NCI-H345 treated with DMSO at 0.1 percent for 48 hours (cell line): Measurements from ENCODE around the gene XCL1.
"Not testable (repeated sequence)": the region's sequence is repeated elsewhere in the genome, so short reads cannot be mapped to it uniquely, and the experiment has no call there.

Experiments used
- DNase-seq: peaks from one replicate; lab custom pipeline; 2025; ENCODE audit not compliant: unreplicated experiment; lab: John Stamatoyannopoulos, UW

XCL1 gene

DNA sequence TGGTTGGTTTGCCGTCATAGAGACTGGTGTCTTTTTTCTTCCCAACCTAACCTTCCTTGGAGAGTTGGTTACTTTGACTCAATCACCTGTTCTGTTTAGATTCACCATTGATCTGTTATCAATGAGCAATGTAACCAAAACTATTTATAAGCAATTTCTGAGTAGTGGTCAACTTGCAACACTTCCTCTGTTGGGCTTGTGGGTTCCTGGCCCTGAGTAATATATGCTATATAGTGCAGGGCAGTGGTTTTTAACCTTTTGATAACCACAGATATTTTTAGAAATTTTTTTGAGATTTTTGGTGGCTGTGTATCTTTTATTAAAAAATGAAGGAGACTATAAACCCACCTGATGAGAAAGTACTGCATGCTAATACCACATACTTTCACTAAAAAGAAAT lies 9.4 kb upstream of the XCL1 start:
- no peak for DNase-seq

- no peak for DNase-seq
Measured at GRCh38 chr1:168567568-168567967, 8.8 kb upstream of the XCL1 start.

DNA sequence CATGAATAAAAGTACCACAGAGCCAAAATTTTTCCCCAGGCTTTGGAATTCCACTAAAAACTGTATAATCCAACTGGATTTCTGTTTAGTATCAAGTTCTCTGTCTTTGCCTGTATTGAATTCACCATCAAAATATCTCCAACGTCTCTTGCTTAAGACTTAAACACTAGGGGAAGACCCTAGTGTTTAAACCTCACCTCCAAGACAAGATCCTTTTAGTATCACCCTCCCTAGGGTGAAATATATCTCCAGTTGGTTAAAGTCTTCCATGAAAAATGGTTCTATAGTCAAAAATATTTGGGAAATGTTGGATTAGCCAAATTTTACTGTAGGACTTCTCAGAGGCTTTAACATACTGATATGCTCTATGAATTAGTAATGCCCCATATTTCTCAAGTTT lies 8.1 kb upstream of the XCL1 start:
- no peak for DNase-seq

- no peak for DNase-seq
Measured at GRCh38 chr1:168570652-168571051, 5.8 kb upstream of the XCL1 start.

DNA sequence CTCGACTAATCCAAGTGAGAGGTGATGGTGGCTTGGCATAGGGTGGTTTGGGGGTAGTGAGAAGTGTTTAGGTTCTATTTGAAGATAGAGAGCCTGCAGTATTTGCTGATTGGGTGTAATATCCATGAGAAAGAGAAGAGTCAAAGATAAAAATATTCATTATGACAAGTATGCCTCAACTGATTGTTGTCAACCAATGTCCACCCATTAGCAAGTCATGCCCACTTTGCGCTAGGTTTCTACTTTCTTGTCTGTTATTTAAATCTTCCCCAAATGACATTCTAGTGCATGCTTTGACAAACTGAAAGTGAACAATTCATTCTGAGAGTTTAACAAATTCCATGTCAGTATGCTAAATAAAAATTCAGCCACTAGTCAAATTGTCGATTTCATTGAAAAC lies 3.8 kb upstream of the XCL1 start:
- DNase-seq, result no peak

DNA sequence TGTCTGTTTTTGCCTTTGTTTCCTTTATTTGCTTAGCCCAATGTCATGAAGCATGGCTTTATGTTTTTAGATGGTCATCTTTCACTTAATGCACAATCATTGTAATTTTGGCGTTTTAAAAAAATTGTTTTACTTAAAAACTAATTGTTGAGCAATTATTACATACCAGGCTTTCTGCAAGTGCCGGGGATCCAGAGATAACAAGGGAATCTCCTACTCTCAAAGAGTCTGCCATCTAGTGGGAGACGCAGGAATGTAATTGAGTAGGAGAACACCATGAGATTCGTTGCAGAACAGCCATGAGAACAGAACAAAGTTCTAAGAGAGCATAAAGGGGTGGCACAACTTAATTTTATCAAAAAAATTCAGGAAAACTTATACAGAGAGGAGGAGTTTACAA lies 2.2 kb upstream of the XCL1 start:
- not testable (repeated sequence) for DNase-seq

DNA sequence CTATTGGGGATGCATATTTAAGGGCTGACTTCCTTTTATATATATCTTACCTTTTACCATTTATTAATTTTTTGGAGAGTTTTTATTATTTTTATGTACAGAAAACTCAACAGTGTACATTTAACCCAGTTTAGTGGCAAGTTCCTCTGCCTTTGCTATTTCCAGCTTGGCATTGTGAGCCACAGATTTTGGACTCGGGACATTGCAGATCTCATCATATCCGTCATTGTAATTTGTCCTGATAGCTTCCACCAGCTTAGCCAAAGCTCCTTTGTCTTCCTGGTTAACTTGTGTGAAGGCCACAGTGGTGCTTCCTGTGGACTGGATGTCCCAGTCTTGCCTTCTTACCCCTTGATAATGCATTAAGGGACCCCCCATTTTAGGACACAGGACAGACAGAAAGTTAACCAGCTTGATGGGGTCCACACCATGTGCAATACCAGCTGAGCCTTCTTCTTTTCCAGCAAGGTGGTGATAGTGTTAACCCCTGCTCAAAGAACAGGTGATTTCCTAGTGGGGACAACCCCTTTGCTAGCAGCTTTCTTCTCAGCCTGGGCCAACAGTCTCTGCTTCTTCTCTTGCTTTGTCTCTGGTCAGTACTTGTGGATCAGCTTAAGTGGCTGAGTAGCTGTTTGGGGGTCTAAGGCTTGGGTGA lies 2.3 kb downstream of the XCL1 start:
- DNase-seq, result not testable (repeated sequence)

DNA sequence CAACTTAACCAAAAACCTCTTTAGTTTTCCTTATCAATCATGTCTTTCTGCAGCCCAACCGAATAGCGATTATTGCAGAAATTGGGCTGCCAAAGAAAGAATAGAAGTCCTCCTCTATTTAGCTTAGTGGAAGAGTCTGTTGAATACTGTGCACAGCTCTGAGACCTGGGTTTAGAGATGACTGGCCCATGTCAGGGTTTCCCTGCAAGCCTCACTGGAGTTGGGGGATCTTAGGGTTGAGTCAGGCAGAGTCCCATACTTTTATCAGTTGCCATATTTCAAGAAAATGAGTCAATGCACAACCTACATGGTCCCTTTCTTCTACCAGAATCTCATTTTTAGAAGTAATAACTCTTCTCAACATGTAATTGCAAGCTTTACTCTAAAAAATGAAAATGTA lies 3.9 kb downstream of the XCL1 start:
- not testable (repeated sequence) for DNase-seq

DNA sequence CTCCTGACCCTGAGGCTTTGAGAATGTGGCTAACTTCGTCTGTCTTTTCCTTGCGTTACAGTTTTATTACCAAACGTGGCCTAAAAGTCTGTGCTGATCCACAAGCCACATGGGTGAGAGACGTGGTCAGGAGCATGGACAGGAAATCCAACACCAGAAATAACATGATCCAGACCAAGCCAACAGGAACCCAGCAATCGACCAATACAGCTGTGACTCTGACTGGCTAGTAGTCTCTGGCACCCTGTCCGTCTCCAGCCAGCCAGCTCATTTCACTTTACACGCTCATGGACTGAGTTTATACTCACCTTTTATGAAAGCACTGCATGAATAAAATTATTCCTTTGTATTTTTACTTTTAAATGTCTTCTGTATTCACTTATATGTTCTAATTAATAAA lies 4.6 kb downstream of the XCL1 start:
- not testable (repeated sequence) for DNase-seq

GRCh38 chr1:168581817-168582572 lies 5.6 kb downstream of the XCL1 start:
- DNase-seq, result no peak

- no peak for DNase-seq
Measured at GRCh38 chr1:168582688-168583336, 6.4 kb downstream of the XCL1 start.

GRCh38 chr1:168583571-168583970 lies 7.2 kb downstream of the XCL1 start:
- no peak for DNase-seq

DNA sequence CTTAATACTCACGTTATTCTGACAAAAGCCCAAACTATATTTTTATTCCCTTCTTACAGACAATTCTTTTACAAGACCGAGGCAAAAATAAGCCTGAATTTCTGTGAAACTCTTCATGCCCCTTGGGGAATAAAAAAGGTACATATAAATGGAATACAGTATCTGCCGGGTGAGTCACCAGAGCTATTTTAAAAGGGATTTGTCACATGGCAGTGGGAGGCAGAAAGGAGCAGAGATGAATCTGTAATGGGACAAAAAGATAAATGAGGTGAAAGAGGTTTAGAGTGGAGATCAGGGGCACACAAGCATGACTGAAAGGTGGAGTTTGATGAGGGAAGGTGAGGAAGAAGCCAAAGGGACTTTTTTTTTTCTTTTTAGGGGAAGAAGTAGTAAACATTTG lies 8.8 kb downstream of the XCL1 start:
- no peak for DNase-seq

DNA sequence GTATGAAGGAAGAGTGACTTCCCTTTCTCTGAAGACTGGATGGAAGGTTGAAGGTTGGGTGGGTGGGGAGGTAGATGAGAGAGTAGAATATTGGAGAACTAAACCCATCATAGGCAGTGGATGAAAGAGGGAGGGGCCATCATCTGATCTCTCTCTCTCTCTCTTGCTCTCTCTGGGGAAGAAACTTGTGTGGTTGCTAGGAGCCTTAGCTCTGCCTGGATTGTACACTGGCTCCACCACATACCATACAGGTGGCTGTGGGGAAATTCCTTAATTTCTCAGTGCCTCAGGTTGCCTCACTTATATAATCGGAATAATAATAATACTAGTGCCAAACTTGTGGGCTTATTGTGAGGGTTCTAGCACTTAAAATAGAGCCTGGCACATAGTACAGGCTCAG lies 9.5 kb downstream of the XCL1 start:
- DNase-seq, result no peak

DNA sequence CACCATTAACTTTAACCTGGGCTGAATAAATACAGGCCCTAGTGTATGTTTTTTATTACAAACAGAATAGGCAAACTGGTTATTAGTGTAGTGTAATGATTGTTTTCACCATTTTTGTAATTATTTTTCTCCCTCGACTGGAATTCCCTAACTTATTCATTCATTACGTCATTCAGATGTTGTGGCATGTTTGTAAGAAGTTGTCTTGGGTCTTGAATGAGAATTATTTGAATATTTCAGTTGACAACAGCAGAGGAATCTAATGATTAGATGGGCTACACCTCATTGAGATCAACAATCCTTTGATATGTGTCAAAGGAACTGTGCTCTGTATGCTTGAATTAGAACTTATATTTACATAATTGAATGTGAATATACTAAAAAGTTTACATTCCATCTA lies 12.8 kb downstream of the XCL1 start:
- no peak for DNase-seq

GRCh38 chr1:168591066-168591465 lies 14.7 kb downstream of the XCL1 start:
- DNase-seq, result no peak

GRCh38 chr1:168591641-168592250 lies 15.3 kb downstream of the XCL1 start:
- no peak for DNase-seq

DNA sequence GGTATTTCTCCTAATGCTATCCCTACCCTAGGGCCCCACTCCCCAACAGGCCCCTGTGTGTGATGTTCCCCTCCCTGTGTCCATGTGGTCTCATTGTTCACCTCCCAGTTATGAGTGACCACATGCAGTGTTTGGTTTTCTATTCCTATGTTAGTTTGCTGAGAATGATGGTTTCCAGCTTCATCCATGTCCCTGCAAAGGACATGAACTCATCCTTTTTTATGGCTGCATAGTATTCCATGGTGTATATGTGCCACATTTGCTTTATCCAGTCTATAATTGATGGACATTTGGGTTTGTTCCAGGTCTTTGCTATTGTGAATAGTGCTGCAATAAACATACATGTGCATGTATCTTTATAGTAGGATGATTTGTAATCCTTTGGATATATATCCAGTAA lies 19.0 kb downstream of the XCL1 start:
- not testable (repeated sequence) for DNase-seq

DNA sequence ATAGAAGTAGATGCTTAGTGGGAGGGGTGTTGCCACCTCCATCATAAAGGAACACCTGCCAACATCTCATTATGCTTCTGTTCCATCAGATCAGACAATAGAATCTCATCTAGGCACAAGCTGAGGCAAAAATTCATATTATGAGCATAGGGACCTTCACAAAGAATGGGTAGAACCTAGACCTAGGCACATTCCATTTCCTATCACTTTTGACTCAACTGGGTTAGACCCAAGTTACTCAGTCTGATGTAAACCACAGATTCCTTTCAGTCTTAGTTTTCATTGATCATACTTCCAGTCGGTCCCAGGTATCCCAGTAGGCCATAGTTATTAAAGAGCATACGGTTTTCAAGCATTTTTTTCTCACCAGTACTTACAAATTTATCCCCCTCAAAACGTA lies 21.7 kb downstream of the XCL1 start:
- DNase-seq, result no peak

GRCh38 chr1:168598892-168599291 lies 22.5 kb downstream of the XCL1 start:
- no peak for DNase-seq

GRCh38 chr1:168599641-168600040 lies 23.2 kb downstream of the XCL1 start:
- no peak for DNase-seq

- DNase-seq, result no peak
Measured at GRCh38 chr1:168601051-168601450, 24.6 kb downstream of the XCL1 start.
